ENCODE results near the gene TEX29.

GRCh38 chr13:111368091-111368490, 47.6 kb downstream of the TEX29 start:
- TF ChIP-seq CTCF (IDR thresholded peaks at IDR 0.05): no peak
- TF ChIP-seq IRF2 (CRISPR knock-in tag; IDR thresholded peaks at IDR 0.05; ENCODE audit: borderline replicate concordance, low read depth): no peak
- no peak for TF ChIP-seq MAX (CRISPR knock-in tag; IDR thresholded peaks at IDR 0.05)
- no peak for TF ChIP-seq USF2 (CRISPR knock-in tag; IDR thresholded peaks at IDR 0.05)
- no peak for TF ChIP-seq NFYB (CRISPR knock-in tag; conservative IDR thresholded peaks at IDR 0.05; ENCODE audit: low read depth)
- TF ChIP-seq ZNF281 (CRISPR knock-in tag; IDR thresholded peaks at IDR 0.05): no peak
- no peak for TF ChIP-seq FOXJ3 (CRISPR knock-in tag; IDR thresholded peaks at IDR 0.05; ENCODE audit: borderline replicate concordance)
- no peak for TF ChIP-seq FOXP1 (CRISPR knock-in tag; IDR thresholded peaks at IDR 0.05; ENCODE audit: borderline replicate concordance)
- no peak for TF ChIP-seq ATF3 (CRISPR knock-in tag; conservative IDR thresholded peaks at IDR 0.05)
- no peak for TF ChIP-seq KAT7 (CRISPR knock-in tag; IDR thresholded peaks at IDR 0.05; ENCODE audit: borderline replicate concordance)
- TF ChIP-seq ELF4 (CRISPR knock-in tag; IDR thresholded peaks at IDR 0.05; ENCODE audit: low read depth): no peak
